Mucosa of gallbladder (tissue), 1 donor: ENCODE data around the gene ANKLE1. TPM values are rescaled to one million over a fixed set of nuclear protein-coding genes. Genes with fewer than 3 reads are reported as not detected.
A peak's percentile ranks its signal among the peaks of the same experiment; 100 is the strongest.

ENCODE experiments used
- DNase-seq: peaks from one replicate; pipeline ENCODE4 v3.0.0-alpha.2; 2020; ENCODE audit warnings: low spot score
- total RNA-seq: library from RNA; stranded (reverse); gene quantifications from one replicate; pipeline ENCODE4 v1.2.1, GENCODE V29; 2021
- donor health status: DM: no; HTN: no; CAD: no.

The ANKLE1 gene, protein sequence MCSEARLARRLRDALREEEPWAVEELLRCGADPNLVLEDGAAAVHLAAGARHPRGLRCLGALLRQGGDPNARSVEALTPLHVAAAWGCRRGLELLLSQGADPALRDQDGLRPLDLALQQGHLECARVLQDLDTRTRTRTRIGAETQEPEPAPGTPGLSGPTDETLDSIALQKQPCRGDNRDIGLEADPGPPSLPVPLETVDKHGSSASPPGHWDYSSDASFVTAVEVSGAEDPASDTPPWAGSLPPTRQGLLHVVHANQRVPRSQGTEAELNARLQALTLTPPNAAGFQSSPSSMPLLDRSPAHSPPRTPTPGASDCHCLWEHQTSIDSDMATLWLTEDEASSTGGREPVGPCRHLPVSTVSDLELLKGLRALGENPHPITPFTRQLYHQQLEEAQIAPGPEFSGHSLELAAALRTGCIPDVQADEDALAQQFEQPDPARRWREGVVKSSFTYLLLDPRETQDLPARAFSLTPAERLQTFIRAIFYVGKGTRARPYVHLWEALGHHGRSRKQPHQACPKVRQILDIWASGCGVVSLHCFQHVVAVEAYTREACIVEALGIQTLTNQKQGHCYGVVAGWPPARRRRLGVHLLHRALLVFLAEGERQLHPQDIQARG
- total RNA-seq = 0.83 TPM

DNA sequence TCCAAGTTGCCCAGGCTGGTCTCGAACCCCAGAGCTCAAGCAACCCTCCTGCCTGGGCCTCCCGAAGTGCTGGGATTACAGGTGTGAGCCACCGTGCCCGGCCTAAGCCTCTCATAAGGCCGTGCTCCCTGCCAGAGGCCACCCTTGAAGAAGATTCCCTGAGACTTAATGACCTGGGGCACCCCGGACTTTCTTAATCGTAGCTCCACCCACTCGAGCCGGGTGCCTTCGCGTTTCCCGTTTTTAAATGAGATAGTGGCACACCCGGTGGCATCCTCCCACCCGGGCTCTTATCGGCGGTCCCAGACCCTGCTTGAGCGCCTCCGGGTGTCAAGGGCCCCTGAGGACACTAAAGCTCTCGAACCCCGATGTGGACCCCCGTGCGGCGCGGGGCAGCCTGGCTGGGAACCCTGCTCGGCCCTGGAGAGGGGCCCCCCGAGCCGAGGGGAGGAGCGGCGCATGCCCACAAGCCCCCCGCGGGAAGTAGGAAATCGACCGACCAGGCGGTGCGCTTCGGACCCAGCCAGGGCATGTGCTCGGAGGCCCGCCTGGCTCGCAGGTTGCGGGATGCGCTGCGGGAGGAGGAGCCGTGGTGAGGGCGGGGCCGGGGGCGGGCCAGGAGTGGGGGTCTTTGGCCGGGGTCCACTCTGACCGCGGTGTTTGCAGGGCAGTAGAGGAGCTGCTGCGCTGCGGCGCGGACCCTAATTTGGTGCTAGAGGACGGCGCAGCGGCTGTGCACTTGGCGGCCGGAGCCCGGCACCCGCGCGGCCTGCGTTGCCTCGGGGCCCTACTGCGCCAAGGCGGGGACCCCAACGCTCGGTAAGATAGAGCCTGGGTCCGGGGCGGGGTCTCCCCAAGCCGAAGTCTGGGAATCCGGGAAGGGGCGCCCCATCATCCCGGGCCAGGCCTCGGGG lies at the start of gene ANKLE1:
Gene ANKLE1, plus strand, starts transcription at position 511 of the 914 bp plus-strand sequence. Its CDS starts 20 bp downstream, at position 531.
- DNase-seq = no peak

DNA sequence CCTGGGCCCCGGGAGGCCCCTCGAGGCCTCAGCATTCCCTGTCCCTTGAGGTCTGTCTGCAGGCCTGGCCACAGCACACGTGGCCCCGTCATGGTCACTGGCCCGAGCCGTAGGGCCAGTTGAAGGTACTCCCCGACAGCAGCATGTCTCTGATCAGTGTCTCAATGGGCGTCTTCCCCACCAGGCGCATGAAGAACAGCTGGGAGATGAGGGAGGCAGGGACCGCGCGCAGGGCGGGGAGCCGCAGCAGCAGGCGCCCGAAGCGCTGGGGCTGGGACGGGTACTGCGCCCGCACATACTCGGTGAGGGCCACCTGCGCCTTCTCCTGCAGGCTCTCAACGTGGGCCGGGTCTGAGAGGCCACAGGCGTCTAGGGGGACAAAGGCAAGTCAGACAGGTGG lies 49.4 kb upstream of the ANKLE1 start:
- DNase-seq = no peak

DNA sequence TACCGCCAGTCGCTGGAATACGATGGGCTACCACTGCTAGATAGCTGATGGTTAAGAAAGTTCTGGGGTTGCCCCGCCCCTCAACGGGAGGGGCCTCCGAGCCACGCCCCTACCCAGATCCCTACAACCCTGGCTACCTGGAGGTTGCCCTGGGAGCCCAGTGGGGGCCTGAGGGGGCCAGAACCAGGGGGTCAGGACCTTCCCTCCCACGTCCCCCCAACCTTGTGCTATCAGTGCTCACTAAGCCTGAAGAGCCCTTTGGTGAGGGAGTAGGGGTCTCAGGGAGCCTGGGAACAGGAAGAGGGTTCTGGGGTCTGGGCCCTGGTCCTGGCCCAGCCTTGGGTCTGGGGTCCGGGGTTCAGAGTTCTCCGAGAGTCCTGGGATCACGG lies 46.8 kb upstream of the ANKLE1 start:
- peak; percentile 44 for DNase-seq

DNA sequence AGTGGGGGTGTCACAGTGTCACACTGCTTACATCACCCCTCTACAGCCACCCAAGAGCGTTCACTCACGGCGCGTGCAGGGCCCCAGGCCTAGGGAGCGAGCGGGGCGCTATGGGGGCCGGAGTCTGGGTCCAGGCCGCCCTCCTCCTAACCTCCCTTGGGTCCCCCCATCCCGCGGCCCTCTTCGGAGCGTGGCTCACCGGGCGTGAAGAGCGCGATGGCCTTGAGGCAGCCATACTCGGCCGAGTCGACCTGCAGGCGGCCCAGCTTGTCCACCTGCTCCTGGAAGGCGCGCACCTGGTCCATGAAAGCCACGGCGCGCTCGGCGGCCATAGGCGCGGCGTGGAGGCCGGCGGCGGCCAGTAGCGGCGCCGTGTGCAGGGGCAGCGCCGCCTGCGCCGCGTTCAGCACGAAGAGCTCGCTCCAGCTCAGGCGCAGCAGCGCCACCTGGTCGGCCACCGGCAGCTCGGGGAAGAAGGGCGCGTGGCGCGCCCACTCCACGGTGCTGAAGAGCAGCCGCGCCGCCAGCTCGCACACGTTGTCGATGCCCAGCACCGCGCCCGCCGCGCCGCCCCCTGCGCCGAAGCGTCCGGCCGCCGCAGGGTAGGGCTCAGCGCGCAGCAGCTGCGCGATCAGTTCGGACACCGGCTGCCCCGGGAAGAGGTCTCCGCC lies 46.3 kb upstream of the ANKLE1 start:
- peak; percentile 70 for DNase-seq

DNA sequence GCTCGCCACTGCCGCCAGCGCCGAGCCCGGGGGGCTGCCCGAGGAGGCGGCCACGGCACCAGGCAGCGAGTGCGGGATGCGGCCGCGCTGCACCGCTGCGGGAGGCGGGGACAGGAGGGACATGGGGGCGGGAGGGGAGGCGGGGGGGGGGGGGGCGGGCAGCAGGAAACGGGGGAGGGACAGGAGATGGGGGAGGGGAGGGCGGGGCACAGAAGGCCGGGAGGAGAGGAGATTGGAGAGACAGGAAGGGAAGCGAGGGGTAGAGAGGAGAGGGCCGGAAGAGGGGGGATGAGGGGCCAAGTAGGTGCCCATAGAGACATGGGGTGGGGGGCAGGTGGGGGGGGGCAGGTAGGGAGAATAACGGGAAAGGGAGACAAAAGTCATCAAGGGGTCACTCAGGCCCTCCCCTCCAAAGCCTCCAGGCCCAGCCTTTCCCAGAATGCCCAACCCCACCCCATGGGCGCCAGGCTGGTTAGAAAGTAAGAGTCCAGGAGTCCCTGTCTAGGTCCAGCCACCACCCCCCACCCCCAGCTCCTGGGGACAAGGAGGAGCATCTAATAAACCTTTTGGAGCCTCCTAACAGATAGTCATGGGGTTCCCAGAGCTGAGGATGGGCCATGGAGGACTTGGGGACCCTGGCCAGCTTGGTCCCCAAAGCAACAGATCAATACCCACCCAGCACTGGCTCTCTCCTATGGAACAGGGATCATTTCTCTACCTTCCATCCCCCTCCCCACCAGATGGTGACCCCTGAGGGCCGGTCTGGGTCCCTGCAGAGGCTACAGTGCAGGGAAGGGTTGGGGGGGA lies 45.5 kb upstream of the ANKLE1 start:
- no peak for DNase-seq

DNA sequence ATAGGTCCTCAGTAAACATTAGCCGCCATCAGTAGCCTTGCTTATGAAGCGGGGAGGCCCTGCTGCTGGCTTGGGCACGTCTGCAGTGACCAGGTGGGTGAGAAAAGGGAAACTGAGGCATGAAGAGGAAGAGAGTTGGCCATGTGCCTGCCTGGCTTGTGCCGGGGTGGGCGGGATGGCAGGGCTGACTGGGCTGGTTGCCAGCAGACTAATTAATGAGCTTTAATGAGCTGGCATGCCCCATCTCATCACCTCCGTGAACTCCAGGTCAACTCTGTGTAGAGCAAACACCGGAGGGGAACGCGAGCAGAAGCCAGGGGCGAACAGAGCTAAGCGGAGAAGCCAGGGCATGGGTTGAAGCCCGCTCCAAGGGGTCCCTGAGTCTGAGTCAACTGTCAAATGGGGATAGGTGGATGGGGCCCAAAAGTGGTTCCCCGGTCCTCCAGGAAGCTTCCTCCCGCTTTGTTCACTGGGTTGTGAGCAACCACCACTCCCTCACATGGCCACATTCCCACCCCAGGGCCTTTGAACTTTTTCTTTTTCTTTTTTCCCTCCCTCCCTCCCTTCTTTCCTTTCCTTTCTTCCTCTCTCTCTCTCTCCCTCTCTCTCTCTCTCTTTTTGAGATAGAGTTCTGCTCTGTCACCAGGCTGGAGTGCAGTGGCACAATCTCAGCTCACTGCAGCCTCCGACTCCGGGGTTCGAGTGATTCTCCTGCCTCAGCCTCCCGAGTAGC lies 44.7 kb upstream of the ANKLE1 start:
- DNase-seq = no peak

DNA sequence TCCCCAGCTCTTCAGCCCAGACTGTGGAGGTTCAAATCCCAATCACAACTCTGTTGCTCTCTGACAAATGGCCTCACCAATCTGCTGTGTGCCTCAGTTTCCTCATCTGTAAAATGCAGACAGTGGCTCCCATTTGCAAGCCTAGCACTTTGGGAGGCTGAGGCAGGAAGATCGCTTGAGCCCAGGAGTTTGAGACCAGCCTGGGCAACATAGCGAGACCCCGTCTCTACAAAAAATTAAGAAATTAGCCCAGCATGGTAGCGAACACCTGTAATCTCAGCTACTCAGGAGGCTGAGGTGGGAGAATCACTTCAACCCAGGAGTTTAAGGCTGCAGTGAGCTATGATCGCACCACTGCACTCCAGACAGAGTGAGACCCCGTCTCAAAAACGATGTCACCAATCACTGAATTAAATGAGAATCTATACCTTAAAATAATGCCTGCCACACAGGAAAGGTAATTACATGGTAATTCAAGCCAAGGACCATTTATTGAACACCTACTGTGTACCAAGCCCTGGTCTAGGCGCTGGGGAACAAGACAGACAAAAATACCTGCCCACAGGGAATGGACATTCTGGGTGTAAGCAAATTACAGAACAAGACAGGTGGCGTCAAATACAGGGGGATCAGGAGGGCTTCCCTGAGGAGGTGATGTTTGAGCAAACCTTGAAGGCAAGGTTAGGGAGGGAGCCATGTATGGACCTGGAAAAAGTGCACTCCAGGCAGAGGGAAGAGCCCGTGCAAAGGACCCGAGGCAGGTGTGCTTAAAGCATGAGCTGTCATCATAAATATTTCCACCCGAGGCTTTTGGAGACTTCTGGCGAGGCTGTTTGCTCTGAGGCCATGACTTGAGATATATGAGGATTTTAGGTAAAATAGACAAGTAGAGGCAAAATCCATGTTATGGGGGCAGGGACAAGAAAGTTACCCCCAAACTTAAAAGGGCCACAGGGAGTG lies 43.7 kb upstream of the ANKLE1 start:
- DNase-seq = no peak

DNA sequence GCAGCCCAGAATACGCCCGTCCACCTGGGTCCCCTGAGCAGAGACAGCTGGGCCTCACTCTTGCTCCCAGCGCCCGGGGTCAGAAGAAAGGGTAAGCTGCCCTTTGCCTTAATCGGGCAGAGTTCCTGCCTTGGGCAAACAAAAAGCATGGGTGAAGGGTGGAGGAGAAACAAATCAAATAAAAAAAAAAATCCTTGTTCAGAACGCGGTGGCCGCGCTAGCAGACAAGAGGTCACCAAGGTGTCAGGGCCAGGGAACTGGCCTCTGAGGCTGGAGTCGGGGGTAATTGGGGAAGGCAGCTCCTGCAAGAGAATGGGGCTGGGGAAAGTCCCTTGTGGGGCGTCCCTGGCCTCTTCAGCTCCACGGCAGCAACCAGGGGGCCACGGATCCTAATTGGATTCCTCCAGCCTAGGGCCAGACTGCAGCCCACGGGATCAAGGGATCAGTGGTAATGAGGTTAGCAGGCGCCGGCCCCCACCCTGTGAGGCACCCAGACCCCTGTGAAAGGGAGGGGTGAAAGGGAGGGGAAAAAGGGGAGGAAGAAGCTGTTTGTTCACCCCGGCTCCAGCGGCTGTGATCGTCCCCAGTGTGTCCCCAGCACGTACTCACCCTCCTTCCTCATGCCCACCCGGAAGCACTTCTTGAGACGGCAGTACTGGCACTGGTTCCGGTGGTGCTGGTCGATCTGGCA lies 41.5 kb upstream of the ANKLE1 start:
- DNase-seq = no peak

DNA sequence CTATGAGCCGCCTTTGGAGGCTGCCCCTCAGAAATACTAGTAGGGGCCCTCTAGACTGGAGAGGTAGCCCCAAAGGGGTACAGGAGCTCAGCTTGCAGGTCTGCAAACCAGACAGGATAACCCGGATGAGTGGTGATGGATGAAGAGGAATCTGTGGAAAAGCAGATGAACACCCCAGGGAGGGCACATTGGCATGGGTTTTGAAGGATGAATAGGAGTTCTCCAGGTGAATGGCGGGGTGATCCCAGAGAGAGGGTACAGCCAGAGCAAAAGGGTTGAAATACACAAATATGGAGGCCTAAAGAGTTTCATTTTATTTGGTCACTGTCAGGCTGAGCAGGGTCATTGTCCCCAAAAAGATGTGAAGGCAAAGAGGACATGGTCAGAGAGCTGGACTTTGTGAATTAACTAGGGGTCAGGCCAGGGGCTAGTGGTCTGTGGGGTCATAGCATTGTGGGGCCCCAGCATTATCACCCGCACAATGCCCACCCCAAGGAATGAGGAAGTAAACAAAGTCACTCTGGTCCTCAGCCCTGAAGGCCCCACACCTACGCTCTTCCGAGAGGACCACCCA lies 40.8 kb upstream of the ANKLE1 start:
- no peak for DNase-seq

DNA sequence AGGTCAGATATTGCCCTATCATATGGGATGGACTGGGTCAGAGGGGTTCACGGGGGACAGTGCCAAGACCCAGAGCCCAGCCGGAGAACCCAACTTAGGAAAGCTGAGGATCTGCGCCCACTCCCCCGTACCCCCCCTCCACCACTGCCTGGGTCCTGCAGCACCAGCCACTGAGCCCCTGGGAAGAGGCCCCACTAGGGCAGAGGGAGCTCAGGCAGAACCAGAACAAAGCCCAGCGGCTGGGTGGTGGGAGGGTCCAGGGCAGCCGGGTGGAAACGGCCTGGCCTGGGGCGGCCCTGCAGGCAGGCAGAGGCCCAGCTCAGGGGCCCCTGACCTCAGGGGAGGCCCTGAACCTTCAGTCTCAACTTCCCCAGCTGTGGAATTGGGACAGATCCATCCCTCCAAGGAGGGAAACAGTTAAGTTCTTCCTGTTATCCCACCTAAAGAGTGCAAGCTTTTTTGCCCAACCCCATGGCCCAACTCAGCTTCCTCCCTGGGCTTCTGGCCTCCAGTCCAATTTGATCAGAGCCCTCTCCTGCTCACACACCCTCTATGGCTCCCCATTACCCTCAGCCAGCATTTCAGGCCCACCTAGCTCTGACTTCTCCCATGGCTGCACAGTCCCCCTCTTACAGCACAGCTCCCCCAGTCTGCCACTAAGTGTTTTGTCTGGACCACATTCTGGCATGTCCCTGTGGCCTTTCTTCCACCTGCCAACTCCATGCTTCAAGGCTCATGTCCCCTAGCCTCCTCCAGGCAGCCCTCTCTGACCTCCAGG lies 39.1 kb upstream of the ANKLE1 start:
- no peak for DNase-seq

DNA sequence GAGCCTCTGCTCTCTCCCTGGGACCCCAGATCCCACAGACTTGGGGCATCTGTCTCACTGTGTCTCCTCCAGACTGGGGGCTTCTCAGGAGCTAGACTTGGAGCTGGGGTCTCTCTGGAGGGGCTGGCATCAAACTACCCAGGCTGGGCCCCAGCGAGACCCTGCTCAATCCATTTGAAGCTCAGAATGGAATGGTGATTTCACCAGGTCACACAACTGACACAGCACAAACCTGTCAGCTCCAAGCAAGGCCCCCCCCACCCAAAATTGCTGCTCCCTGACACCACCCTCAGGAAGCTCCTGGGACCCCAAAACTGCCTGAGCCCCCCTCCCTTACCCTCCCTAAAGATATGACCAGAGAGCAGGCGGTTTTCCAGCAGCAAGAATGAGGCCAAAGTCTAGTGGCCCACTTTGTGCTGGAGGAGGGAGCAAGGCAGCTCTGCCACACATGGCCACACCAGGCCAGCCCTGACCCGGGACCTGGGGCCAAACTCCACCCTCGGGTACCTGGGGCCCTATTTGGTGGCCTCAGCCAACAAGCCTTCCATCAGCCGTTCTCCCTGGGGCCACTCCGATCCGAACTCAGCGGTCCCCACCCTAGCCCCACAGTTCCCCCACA lies 38.4 kb upstream of the ANKLE1 start:
- DNase-seq = no peak

DNA sequence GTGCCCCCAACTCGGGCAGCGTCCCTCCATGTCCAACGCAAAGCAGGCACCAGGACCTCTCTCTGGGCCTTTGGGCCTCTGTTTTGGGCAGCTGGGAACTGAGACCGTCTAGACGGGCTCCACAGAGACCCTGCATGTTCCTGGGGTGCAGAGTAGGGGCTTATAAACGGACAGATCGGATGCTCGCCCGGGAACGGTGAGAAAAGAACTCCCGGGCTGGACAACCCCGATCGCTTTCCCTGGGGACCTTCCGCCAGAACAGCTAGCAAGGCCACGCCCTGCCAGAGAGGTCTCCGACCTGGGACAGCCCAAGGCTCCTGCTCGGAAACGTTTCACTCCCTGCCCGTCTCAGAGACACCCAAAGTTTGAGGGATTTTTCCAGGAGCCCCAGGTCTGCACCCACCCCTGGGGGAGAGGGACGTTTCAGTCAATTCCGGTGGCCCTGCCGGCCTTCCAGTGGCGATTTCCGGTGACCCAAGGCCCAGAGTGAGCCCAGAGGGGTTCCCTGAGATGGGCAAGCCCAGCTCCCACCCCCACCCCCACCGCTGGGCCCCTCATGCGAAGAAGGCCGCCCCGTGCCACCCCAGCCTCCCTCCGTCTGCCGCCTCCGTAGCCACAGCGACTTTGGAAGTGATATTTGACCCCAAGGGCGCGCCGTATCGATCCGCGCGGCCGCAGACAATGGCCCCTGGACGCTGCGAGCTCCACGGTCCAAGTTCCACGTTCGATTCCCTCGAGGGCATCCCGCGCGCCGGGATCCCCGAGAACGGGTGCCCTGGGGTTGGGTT lies 37.7 kb upstream of the ANKLE1 start:
- peak; percentile 44 for DNase-seq

DNA sequence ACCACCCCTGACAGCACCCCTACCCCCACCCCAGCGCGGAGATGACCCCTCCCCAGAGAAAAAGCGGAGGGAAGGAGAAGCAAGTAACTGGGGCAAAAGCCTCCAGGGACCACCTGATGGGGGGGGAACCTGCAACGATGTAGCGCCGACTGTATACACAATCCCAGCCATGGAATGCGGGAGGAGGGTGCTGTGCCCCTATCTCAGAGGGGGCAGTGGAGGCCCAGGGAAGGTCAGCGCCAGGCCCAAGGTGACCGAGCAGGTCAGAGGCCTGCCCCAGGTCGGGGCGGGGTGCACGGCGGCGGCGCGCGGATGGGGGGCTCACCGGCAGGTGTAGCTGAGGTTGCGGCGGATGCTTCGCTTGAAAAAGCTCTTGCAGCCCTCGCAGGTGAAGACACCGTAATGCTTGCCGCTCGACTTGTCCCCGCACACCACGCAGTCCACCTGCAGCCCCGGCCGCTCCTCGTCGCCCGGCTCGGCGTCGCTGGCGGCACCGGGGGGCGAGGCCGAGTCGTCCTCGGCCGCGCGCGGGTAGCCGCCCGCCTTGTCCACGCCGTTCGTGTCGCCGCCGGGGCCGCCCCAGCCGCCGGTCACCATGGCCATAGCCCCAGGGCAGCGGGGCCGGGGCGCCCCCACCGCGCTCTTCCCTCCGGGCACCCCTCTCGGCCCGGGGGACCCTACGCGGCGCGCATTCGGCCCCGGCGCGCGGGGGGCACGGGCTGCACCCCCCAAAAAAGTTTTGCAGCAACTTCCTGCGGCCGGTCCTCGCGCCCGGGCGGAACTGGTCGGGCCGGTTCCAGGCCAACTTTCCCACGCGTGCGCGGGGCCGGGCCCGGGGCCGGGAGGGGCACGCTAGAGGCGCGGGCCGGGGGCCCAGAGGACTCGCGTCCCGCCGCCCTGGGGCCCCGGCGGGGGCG lies 36.8 kb upstream of the ANKLE1 start:
- peak; percentile 31 for DNase-seq

DNA sequence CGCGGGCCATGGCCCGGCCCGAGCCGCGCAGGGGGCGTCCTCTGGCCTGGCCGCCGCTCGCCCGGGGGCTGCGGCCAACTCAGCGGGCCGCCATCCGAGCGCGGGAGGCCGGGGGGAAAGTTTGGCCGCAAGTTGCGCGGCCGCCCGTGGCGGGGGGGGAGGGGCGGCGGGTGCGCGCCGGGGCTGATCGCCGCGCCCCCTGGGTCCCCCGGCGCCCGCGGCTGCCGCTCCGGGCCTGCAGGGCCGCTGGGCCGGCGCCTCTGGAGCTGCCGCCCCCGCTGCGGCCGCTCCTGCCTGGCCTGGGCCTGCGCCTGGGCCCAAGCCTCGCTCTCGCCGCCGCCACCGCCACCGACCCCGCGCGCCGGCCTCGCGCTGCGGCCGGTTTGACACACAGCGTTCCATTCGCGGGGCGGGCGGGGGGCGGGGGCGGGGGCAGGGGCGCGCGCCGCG lies 36.1 kb upstream of the ANKLE1 start, which contains the start of gene NR2F6:
Gene NR2F6, minus strand, starts transcription at position 385 of the 450 bp plus-strand sequence. CDS start 699 bp downstream, outside the sequence.
- no peak for DNase-seq
